ENCODE results near the gene KMT2E. TPM values are rescaled to one million over a fixed set of nuclear protein-coding genes. Genes with fewer than 3 reads are reported as not detected.
"Not testable (repeated sequence)": the region's sequence is repeated elsewhere in the genome, so short reads cannot be mapped to it uniquely, and the experiment has no call there.

The KMT2E gene
- total RNA-seq, 1 donor from 2014 or later, result 127 TPM

GRCh38 chr7:104982308-104983075, 31.5 kb upstream of the KMT2E start:
- no peak for DNase-seq

- no peak for DNase-seq
Observed at GRCh38 chr7:104983076-104983577, 30.9 kb upstream of the KMT2E start.

- peak; percentile 93 for DNase-seq
Observed at GRCh38 chr7:104983578-104984539, 30.1 kb upstream of the KMT2E start.

GRCh38 chr7:104984585-104985258, 29.3 kb upstream of the KMT2E start:
- no peak for DNase-seq

- no peak for DNase-seq
Observed at GRCh38 chr7:104985259-104985617, 28.8 kb upstream of the KMT2E start.

DNA sequence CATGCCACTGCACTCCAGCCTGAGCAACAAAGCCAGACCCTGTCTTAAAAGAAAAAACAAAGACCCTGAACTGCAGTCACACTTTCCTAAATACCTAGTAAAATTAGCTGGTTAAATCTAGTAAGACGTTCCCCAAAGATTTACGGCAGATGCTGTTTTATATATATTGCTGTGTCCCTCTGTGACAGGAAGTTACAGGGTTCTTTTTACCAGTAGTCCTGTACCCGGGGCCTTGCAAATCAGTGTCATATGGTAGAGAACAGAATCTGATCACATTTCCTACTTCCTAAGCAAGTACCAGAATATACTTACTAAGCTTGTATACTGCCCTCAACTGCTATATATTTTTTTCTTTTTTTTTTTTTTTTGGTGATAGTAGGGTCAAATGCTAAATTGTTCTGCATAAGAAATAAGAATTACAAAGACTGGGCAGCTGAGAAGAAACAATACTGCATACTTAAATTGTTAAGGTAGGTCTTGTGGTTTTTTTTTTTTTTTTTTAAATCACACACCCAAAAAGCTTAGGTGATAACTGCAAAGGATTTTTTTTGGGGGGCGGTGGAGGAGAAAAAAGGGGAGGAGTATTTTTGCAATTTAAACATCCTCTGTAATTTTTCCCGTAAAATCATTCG, 27.3 kb upstream of the KMT2E start:
- DNase-seq, result no peak

DNA sequence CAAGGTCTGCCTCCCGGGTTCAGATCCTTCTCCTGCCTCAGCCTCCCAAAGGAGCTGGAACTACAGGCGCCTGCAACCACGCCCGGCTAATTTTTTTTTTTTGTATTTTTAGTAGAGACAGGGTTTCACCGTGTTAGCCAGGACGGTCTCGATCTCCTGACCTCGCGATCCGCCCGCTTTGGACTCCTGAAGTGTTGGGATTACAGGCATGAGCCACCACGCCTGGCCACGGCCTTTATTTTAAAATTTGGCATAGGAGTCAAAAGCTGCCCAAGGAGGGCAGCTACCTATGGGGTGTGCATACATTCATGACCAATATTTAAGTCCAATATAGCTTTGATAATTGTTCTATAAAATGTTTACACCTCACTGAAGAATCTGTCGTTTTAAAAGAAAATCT, 26.6 kb upstream of the KMT2E start:
- DNase-seq, result not testable (repeated sequence)

DNA sequence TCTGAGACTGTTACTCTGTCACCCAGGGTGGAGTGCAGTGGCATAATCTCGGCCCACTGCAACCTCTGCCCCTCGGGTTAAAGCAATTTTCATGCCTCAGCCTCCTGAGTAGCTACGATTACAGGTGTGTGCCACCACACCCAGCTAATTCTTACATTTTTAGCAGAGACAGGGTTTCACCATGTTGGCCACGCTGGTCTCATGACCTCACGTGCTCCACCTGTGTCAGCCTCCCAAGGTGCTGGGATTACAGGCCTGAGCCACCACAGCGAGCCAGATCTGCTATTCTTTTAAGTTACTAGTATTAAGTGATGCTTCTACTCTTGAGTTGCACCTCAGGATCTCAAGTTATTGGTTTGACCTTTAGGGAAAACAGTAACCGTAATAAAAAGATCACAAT, 23.0 kb upstream of the KMT2E start:
- DNase-seq, result no peak

GRCh38 chr7:104992306-104992705, 21.7 kb upstream of the KMT2E start:
- no peak for DNase-seq

GRCh38 chr7:104993217-104993862, 20.7 kb upstream of the KMT2E start:
- no peak for DNase-seq

GRCh38 chr7:104998040-104998752, 15.8 kb upstream of the KMT2E start:
- no peak for DNase-seq

GRCh38 chr7:105000200-105000599, 13.8 kb upstream of the KMT2E start:
- DNase-seq, result no peak

GRCh38 chr7:105000927-105001336, 13.1 kb upstream of the KMT2E start:
- DNase-seq, result no peak

DNA sequence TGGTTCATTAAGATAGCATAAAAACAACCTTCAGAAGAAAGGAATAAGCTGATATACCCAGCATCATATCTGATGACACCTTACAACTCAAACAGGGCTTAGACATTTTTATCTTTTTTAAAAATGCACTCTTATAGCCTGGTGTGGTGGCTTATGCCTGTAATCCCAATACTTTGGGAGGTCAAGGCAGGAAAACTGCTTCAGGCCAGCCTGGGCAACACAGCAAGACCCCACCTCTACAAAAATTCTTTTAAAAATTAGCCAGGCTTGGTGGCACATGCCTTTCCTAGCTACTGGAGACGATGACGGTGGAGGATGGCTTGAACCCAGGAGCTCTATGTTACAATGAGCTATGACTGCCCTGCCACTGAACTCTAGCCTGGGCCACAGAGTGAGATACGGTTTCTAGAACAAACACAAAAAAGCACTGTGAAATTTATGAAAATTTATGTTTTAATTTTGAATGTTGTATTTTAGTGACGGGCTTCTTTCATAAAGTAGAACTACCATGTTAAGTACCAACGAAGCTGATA, 12.3 kb upstream of the KMT2E start:
- no peak for DNase-seq

GRCh38 chr7:105003275-105003674, 10.7 kb upstream of the KMT2E start:
- DNase-seq, result no peak

GRCh38 chr7:105003872-105004510, 10.0 kb upstream of the KMT2E start:
- DNase-seq, result peak; percentile 40

- DNase-seq, result not testable (repeated sequence)
Observed at GRCh38 chr7:105005006-105005405, 9.0 kb upstream of the KMT2E start.

- DNase-seq, result not testable (repeated sequence)
Observed at GRCh38 chr7:105005486-105005885, 8.5 kb upstream of the KMT2E start.

DNA sequence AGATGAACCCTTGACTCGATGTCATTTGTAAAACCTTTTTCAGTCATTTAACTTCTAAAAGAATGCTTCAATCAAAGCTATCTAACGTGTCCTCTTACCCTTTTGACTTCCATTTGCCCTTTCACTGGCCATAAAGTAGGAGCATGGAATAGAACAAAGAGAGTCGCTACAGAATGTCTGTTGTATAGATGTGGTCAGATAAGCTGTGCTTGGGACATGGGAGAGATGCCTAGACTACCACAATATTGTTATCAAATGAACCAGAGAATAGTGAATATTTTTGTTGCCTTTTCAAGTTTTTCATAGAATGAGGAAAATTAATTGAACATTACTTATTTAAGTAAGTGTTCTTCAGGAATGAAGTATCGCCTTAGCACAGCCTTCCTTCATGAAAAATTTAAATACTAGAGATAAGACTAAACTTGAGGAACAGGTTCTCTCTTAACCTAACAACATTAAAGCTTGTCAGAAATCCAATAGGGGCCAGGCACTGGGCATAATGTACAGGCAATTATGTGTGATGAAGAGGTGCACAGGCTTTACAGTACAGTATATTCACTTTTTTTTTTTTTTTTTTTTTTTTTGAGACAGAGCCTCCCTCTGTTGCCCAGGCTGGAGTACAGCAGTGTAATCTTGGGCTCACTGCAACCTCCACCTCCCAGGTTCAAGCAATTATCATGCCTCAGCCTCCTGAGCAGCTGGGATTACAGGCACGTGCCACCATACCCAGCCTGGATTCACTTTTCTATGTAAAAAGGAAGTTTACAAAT, 7.5 kb upstream of the KMT2E start:
- no peak for DNase-seq

Data from skin of body (tissue), 2 donors.